Medulla oblongata (tissue), 1 donor: Measurements from ENCODE around the gene GRIK4.
A peak's percentile ranks its signal among the peaks of the same experiment; 100 is the strongest.
"Not testable (repeated sequence)": the region's sequence is repeated elsewhere in the genome, so short reads cannot be mapped to it uniquely, and the experiment has no call there.

Experiments
- DNase-seq: peaks from one replicate; pipeline ENCODE4 v3.0.0-alpha.2; 2015; ENCODE audit errors: extremely low spot score

The GRIK4 gene

DNA sequence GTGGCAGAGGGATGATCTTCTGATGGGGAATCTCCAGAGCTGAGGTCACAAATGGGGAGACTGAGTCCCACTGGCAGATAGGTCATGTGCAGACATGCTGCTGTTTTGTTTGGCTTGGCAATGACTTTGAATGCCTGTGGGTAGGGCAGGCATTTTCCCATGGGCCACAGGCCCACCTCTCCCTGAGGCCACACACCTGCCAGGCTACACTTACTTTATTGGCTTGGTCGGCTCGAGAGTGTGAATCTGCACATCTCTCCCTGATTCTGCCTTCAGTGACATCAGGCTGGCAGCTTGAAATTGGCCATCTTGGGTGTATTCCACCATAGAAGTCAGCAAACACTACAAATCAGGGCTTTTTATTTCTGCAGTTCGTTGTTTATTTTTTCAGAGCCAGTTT is 91.5 kb downstream of the GRIK4 start:
- DNase-seq, result no peak

DNA sequence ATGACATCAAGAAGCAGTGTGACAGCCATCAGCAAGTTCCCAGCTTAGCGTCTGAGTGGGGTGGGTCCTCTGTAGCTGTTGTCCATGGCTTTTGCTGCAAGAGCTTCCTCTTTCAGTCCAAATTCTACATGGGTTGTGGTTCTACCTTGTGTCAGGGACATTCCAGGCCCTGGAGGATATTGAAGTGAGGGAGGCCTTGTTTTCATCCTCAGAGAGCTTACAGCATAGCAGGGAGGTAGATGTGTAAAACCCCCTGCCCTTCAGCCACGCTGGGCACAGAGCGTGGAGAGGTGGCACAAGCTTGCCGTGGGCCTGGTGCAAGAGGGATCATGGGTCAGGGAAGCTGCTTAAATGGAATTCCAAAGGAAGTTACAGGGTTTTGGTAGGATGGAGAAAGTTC is 93.9 kb downstream of the GRIK4 start:
- no peak for DNase-seq

DNA sequence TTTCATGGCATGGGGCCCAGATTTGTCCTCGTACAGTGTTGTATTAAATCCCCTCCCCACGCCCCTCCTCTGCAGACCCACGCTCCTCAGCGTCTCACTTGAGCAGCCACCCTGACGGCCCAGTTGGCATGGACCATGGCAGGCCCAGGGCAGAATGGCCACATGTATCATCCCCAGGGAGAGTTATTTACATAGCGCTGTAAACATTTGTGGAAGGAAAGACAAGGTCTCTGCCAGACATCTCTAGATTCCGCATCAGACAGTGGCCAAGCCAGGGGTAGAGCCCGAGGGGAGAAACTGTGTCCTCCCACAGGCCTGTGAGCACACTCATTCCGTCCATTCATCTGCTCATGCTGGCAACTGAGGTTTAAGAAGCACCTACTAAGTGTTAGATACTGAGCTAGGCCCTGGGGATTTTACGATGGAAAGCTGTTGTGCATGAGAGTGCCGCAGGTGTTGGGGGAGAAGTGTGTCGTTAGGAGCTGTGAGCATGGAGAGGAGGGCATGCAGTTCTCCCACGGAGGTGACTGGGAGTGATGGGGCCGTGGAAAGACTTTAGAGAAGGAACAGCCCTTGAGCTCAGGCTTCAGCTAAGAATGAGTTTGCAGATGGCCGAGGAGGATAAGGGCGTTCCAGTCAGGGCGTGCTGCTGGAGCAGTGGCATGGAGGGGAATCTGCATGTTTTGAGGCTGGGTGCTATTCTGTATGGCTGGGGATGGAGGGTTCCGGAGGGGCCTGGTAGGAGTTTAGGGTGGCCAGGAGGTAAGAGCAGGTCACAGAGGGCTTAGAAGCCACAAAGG is 94.9 kb downstream of the GRIK4 start:
- DNase-seq, result no peak

DNA sequence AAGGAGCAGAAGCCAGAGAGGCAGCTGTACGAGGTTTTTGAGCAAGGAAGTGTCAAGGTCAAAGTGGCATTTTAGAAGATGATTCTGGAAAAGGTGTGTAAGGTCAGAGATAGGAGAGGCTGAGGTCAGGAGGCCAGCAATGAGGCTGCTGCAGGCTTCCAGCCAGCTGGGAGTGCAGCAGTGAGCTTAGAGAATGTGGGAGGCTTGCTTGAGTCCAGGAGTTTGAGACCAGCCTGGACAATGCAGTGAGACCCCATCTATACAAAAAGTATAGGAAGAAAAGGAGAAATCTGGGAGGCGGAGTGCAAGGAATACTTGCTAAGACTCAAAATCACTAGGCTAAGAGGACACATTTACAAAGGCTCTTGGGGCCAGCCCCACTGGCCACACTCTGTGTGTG is 96.5 kb downstream of the GRIK4 start:
- DNase-seq, result no peak

DNA sequence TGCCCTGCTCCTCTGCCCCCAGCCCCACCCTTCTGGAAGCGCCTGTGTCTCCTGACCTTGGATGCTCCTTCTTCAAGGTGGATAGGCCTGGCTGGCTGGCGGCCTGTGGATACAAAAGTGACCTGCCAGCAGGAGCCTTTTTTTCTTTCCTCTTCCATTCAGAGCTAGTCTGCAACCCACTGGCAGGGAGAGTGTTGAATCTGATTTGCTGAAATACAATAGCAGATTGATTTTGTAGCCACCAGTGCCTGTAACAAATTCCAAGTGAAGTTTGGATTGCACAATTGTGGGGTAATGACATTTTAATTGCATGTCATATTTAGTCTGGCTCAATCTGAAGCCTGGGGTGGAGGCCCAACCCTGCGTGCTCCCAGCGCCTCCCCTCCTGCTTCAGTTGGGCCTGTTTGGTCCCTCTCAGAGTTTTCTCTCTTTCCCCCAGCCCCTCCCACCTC is 97.2 kb downstream of the GRIK4 start:
- no peak for DNase-seq

DNA sequence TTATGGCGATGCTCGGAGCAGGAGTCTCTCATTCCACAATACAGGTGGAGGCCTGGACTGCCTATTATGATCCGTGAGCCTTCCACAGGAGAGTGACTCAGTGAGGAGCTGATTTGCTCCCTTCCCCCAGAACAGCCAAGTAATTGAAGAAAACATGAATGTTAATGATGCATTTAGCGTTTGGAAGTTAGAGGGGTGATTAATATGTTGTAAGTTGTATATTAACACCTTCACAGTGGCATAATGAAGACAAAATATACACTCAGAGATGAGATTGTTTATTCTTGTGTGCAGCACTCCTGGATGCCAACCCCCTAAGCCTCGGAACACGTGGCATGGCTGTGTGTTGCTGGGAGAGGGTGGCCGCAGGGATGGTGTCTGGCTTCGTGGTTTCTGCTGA is 98.6 kb downstream of the GRIK4 start:
- DNase-seq, result no peak

DNA sequence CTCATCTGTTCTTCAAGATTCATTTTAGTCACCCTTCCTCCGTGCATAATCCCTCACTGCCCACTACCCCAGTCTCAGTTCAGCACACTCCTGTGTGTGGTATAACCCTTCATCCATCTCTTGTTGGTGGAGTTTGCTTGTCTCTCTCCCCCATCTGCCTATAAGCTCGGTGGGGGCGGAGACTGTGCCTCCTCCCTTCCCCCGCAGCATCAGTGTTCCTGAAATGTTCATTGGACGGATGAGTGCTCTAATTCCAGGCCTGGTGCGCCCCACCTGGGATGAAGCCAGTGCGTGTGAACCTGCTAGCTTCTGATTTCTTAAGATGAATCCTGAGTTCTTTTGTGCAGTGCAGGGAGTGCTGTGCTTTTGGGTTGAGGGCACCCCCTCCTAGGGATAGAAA is 100.0 kb downstream of the GRIK4 start:
- DNase-seq, result no peak

DNA sequence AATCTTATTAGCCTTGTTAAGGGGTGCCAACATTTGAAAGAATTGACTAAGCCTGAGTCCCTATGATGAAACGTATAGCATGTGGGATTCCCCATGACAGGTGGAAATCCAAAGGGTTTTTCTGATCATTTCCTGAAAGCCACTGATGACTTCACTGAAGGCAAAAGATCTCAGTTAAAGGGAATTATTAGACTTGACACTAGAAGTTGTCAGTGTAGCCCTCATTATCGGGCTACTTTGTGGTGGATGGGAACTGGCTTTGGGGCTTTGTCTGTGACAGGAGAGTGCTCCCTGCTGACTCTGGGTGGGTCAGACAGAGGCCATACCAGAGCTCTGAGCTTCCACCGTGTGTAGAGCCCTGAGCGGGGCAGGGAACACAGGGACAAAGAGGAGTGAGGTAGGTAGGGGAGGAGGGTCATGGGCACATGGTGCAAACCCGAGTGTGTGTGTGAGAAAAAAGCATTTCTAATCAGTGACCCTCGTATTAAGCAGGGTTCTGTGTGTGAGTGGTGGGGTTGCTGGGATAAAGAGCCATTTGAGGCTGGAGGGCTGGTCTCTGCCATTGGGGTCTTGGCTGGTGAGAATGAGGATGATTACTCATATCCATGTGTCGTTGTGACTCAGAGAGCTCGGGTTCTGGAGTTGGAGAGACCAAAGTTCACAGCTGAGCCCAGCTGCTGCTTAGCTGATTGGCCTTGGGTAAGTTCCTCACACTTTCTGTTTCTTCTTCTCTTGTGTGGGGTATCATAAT is 101.1 kb downstream of the GRIK4 start:
- DNase-seq, result no peak

DNA sequence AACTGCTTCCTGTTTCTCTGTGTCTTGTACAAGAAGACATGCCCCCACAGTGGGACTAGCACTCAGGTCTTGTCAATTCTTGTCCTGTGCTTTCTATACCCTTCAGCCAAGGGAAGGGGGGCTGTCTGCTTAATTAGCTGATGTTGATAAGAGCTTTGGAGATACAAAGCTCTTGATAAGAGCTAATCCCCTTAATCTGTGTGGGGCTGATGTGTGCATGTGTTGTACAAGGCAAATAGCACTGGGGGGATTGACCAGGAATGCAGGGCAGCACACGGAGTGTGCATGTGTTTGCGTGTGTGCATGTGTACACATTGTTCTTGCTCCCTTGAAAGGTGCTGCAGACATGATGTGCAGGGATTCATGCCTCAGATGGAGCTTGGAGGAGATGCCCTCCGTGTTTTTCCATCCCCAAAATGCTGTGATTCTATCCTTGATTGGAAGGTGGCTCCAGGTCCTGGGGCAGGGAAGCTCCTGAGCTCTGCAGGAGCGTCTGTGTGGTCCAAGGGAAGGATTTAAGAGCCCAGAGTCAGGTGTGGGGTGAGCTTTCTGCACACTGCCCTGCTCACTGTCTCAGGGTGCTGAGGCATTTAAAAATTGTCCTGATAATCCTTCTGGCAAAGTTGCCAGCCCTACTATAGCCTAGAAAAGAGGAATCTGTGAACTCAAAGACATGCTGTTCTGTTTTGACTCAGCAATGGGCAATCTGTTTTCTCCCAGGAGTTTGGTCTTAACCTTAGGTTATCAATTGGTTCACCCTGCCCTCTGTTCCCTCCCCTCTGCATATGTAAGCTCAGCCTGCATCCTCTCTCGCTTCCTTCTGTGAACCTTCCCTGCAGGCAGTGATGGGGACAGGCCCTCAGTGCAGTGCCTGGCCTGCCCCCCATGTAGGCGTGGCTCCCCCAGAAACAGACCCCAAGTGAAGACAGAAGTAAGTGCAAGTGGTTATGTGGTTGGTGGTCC is 102.0 kb downstream of the GRIK4 start:
- no peak for DNase-seq

DNA sequence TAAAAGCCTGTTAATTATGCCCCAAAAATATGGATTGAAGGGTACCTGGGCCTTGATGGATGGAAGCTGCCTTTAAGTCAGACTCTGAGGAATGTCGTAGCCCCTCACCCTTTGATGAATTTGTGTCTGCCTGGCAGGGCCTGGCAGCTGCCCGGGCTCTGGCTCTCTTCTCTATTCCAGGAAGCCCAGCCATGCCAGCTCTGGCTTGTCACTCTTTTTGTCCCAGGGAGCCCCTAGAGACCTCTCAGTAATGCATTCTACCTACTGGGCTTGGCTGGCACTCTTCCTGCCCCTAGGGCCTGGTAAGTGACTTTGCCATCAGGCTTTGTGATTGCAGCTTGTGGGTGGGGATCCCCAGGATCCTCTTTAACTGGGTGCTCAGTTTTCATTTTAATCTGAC is 103.8 kb downstream of the GRIK4 start:
- peak; percentile 9 for DNase-seq

DNA sequence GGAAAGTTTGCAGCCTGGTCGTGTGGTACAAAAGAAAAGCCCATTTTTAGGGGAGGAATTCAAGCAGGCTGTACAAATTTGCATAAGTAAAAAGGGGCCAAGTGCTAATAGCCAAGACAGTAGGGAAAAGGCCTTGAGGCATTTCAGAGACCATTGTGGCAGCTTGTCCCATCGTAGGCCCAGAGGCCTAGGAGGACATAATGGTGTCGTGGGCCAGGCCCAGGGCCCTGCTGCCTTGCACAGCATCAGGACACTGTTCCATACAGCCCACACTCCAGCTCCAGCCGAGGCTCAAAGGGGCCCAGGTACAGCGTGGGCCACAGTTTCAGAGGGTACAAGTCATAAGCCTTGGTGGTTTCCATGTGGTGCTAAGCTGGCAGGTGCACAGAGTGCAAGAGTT is 106.9 kb downstream of the GRIK4 start:
- no peak for DNase-seq

DNA sequence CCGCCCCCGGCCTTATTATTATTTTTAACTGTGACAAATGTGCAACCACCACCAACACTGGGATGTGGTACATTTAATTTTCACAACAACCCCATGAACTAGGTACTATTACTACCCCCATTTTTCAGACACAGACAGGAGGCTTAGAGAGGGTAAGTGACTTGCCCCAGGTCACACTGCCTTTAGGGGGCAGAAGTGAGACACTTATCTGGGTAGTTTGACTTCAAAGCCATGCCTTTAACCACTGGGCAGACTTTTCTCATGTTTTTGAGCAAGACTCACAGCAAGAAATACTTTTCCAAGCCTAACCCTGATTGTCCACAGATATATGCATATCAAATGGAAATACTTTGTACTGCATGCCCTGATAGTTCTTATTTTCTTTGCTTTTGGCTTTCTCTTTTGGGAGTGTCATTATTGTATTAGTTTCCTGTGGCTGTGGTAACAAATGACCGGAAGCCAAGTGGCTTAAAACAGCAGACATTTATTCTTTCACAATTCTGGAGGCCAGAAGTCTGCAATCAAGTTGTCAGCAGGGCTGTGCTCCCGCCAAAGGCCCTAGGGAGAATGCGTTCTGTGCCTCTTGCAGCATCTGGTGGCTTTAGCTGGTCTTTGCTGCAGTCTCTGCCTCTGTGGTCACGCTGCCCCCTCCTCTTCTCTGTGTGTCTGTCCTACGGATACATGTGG is 110.8 kb downstream of the GRIK4 start:
- no peak for DNase-seq

DNA sequence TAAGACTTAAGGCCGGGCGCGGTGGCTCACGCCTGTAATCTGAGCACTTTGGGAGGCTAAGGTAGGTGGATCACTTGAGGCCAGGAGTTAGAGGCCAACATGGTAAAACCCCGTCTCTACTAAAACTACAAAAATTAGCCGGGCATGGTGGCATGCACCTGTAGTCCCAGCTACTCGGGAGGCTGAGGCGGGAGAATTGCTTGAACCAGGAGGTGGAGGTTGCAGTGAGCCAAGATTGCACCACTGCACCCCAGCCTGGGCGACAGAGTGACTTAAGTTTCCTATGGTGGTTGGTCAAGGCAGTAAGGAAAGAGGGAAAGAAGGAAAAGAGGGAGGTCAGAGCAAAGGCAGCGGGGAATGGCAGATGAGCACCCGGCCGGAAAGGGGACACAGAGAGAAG is 113.4 kb downstream of the GRIK4 start:
- not testable (repeated sequence) for DNase-seq

DNA sequence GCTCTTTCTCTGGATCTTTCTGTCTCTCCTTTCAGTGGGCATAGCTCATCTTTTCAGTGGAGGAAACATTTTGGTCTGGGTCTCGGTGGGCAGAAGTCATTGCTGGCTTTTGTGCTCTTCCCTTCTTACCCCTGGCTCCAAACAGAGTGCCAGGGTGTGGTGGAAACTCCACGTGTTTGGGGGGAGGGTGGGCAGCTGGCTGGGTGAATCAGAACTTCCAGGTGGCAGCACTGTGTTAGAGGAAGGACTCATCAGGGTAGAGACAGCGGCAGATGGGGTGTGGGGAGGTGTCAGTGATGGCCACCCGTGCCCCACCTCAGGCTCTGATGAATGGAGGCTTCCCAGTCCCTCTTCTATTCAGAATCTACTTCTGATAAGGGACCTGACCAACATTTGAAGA is 114.0 kb downstream of the GRIK4 start:
- no peak for DNase-seq

DNA sequence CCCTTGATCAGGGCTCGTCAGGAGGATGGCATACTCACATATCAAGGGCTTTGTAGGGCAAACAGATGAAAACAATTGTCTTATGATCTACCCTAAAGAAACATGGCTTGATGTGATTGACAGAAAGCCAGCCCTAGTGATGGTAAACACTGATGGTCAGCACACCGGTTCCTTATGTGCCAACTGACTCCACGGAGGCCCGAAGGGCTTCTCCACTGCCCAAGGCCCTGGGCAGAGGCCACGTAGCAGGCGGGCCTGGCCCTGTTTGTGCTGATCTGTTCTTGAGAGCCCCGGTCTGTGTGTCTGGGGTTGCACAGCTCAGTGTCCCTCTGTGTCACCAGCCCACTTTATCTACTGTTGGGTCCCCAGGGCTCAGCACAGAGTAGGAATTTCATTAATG is 115.2 kb downstream of the GRIK4 start:
- no peak for DNase-seq

DNA sequence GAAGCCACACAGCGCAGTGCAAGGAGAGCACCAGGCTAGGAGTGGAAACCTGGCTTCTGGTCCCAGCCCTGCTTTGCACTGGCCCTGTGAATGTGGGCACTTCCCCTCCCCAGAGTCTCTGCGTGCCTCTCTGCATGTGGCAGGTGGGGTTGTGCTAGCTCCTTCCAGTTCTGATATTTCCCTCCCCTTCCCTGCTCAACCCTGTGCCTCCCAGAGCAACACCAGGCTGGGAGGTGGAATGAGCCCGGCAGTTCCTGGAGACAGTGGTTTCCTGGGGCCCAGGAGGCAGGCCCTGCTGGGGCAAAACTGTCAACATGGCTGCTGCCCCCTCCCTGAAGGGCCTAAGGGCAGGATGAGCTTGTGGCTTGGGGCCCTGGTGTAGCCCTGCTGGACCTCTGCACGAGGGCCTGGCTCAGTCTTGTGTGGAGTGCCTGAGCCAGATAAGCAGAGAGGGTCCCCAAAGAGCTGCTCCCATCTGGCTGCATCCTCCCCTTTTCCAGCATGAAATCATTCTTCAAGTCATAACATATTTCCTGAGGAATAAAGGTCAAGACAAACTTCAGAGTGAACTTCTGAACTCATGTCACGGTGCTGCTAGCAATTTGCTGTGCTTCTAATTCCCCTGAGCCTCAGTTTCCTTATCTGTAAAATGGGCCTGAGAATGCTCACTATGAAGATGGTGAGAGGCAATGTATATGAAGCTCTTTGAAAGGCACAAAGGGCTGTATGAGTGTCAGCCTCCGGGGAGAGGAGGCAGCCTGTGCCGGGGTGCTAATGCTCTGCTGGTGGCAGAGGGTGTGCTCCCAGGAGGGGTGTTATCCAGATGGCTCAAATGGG is 116.0 kb downstream of the GRIK4 start:
- no peak for DNase-seq

DNA sequence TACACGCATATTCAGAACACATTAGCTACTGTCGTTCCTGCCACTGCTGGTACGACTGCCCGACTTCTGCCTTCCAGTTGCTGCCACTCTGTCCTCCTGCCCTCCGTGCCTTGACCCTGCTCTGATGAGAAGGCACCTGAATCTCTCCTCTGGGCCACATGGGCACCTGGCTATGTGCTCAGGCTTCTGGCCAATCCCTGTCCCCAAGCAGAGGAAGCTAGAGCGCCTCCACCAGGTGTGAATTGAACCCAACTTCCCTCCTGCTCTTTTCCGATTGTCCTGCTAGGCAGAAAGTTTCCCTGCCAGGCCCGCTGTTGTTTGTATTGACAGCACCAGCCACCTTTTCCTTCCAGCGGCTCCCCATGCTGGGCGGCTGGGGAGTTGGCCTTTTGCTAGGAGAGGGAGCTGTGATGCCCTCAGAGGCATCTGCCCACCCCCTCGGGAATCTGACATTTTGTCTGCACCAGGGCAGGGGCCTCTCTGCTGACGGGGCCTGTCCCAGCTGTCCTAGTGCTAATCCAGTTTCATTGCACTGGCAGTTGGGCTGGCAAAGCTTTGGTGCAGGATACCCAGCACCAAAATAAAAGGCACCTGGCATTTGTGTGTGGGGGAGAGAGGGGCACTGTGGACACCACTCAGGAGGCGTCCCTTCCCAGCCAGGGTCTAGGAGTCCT is 118.0 kb downstream of the GRIK4 start:
- DNase-seq, result no peak

DNA sequence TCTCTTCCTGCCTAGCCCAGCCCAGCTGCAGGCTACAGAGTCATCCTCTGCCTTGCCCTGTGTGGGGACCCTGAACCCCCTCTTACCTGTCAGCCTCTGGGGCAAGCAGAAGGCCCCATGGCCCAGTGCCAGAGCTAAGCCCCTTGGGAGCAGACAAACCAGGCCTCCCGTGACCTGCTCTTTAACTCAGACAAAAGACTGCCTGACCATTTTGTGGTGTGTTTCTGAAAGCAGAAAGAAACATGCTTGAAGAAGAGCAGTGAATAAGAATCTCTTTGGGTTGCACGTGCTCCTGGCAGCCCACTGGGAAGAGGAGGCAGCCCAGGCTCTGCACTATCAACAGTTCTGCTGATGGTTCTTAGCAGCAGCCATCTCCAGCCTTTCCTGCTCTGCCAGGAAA is 118.6 kb downstream of the GRIK4 start:
- DNase-seq, result no peak

DNA sequence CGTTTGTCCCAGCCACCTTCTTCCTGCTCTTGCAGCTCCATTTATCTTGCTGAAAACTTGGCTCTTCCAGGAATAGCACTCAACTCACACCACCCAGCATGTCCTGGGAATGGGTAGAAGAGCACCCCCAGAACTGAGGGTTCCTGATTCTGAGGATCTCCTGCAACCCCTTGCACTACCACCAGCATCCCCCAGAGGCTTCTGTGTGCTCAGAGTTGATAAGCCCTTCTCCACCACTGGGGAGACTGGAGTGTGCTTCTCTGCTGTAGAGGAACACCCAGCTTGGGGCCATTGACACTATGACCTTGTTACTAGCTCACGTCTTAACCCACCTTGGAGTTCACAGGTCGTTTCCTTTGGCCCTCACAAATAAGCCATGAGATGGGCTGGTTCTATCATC is 121.0 kb downstream of the GRIK4 start:
- no peak for DNase-seq
